HG03095 (cell line): Measurements from ENCODE around the gene CNTNAP2.
A peak's percentile ranks its signal among the peaks of the same experiment; 100 is the strongest.
"Not testable (repeated sequence)": the region's sequence is repeated elsewhere in the genome, so short reads cannot be mapped to it uniquely, and the experiment has no call there.

Source experiments
- ATAC-seq: cut with Tn5 transposase; IDR thresholded peaks from one replicate; pipeline ENCODE4 v1.9.1; 2021; ENCODE audit warnings: moderate library complexity; ENCODE audit not compliant: unreplicated experiment

The CNTNAP2 gene

GRCh38 chr7:148395990-148396716 lies 2279.6 kb downstream of the CNTNAP2 start:
- no peak for ATAC-seq

GRCh38 chr7:148397056-148397455 lies 2280.5 kb downstream of the CNTNAP2 start:
- ATAC-seq = no peak

GRCh38 chr7:148397551-148397950 lies 2280.9 kb downstream of the CNTNAP2 start:
- no peak for ATAC-seq

- no peak for ATAC-seq
Measured at GRCh38 chr7:148397985-148398384, 2281.4 kb downstream of the CNTNAP2 start.

GRCh38 chr7:148398844-148399365 lies 2282.3 kb downstream of the CNTNAP2 start:
- peak; percentile 88 for ATAC-seq

GRCh38 chr7:148400101-148400500 lies 2283.5 kb downstream of the CNTNAP2 start:
- ATAC-seq = no peak

GRCh38 chr7:148402159-148402558 lies 2285.6 kb downstream of the CNTNAP2 start:
- ATAC-seq = no peak

GRCh38 chr7:148403466-148403993 lies 2286.9 kb downstream of the CNTNAP2 start:
- no peak for ATAC-seq

GRCh38 chr7:148408307-148408706 lies 2291.7 kb downstream of the CNTNAP2 start:
- no peak for ATAC-seq

- no peak for ATAC-seq
Measured at GRCh38 chr7:148410905-148411304, 2294.3 kb downstream of the CNTNAP2 start.

GRCh38 chr7:148412691-148413090 lies 2296.1 kb downstream of the CNTNAP2 start:
- no peak for ATAC-seq

- ATAC-seq = peak; percentile 73
Measured at GRCh38 chr7:148419856-148420832, 2303.5 kb downstream of the CNTNAP2 start.

- ATAC-seq = no peak
Measured at GRCh38 chr7:148422030-148422429, 2305.4 kb downstream of the CNTNAP2 start.

GRCh38 chr7:148426393-148426792 lies 2309.8 kb downstream of the CNTNAP2 start:
- ATAC-seq = not testable (repeated sequence)

- not testable (repeated sequence) for ATAC-seq
Measured at GRCh38 chr7:148430690-148431089, 2314.1 kb downstream of the CNTNAP2 start.

GRCh38 chr7:148433521-148434180 lies 2317.1 kb downstream of the CNTNAP2 start:
- no peak for ATAC-seq

GRCh38 chr7:148434181-148434757 lies 2317.7 kb downstream of the CNTNAP2 start:
- no peak for ATAC-seq

- ATAC-seq = no peak
Measured at GRCh38 chr7:148434887-148435286, 2318.3 kb downstream of the CNTNAP2 start.

- ATAC-seq = no peak
Measured at GRCh38 chr7:148435715-148436114, 2319.1 kb downstream of the CNTNAP2 start.

- ATAC-seq = no peak
Measured at GRCh38 chr7:148436135-148436534, 2319.5 kb downstream of the CNTNAP2 start.
